HG03442 (cell line): ENCODE data around the gene GGTLC1.
"Not testable (repeated sequence)": the region's sequence is repeated elsewhere in the genome, so short reads cannot be mapped to it uniquely, and the experiment has no call there.

ENCODE experiments used
- ATAC-seq: cut with Tn5 transposase; IDR thresholded peaks from one replicate; pipeline ENCODE4 v1.9.1; 2021; ENCODE audit warnings: mild to moderate bottlenecking, moderate library complexity; ENCODE audit not compliant: unreplicated experiment

GGTLC1 gene

DNA sequence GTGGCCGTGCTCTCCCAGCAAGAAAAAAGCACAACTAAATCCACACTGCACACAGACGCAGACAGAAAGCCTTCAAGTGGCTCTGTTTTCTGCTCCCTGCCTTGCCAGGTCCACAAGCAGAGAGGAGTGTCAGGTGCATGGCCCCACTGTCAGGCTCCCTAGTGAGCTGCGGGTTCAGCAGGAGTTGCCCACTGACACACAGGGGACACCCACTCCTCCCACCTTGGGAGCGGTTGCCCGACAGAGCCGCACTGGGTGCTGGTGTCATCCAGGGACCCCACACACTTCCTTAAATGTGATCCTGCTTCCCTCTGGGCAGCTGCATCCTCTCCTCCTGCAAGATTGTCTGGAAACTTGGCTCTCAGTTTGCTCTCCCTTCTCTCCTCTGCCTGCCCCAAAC lies 6.7 kb upstream of the GGTLC1 start:
- ATAC-seq: not testable (repeated sequence)

- not testable (repeated sequence) for ATAC-seq
Measured at GRCh38 chr20:23994001-23994633, 5.5 kb upstream of the GGTLC1 start.

DNA sequence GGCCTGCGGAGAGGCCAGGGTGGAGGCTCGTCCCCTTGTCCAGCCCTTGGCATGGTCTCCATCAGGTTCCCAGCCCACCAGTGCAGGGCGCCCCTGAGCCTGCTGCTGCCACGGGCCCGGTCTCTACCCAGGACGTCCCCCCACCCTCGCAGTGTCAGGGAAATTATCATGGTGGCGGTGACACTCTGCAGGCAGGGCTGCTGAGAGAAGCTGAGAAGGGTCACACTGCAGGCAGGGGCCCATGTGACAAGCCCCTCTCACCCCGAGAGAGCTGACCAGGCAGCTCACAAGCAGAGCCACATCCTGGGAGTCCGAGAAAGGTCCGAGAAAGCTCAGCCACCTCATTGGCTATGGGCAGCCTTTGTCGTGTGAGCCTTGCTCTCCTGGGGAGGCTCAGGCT lies 4.9 kb upstream of the GGTLC1 start:
- ATAC-seq: not testable (repeated sequence)

DNA sequence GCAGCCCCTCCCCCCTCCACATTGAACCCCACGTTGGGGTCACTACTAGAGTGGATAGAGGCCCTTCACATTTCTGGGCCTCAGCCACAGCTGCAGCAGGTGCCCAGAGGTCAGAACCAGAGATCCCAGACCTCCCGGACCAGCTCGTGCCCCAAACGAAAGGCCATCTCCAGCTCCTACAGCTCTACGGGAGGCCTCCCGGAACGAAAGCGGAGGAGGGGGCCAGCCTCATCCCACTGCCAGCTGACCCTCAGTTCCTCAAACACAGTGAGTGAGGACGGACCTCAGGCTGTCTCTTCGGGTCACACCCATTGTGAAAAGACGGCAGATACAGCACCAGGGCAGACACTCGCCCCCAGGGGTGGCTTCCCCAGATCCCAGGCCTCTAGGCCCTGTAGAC lies 1.7 kb upstream of the GGTLC1 start:
- ATAC-seq: not testable (repeated sequence)

DNA sequence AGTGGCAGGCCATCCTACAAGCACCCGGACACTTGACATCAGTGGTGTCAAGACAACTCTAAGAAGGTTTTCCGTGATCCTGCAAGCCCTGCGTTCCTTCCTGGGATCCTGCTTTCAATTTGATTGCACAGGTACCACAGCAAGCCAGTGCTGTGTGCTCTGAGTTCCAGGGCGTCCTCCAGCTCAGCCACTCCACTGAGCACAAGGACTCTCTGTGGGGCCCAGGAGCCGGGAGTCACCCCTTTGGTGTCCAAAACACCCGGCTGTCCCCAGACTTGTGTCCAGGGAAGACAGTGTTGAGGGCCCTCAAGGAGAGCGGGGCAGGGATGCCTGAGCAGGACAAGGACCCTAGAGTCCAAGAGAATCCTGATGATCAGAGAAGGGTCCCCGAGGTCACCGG lies 387 bp upstream of the GGTLC1 start:
- ATAC-seq: not testable (repeated sequence)

DNA sequence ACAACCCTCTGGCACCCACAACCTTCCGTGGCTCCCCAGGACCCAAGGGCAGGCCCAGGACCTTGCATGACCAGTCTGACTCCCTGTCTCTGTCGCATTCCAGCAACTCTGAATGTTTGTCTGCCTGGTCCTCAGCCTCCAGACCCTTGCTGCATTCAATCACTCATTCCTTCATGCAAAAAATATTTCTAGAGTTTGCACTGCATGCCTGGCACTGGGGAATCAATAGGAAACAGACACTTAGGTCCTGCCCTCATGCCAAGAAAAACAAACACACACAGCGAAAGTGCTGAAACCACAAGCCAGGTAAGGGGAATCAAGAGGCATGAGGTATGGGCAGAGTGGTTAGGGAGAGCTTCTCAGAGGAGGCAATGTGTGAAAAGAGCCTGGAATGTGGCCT lies 1.9 kb downstream of the GGTLC1 start:
- ATAC-seq: not testable (repeated sequence)

DNA sequence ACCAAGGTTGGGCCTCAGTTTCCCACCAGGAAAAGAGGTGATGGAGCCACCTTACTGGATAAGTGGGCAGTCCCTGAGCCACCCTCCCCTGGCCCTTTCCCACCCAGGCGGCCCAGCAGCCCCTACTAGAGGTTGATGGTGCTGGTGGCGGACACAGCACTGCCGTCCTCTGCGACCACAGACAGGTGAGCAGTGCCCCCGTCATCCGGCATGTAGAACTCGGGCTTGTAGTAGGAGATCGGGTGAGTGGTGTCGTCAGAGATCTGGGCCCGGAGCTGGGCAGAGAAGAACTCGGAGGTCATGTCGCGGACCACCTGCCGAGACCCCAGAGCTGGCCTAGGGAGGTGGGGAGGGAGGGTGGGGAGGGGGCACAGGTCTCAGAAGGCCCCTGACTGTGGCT lies 2.3 kb downstream of the GGTLC1 start:
- ATAC-seq: not testable (repeated sequence)

DNA sequence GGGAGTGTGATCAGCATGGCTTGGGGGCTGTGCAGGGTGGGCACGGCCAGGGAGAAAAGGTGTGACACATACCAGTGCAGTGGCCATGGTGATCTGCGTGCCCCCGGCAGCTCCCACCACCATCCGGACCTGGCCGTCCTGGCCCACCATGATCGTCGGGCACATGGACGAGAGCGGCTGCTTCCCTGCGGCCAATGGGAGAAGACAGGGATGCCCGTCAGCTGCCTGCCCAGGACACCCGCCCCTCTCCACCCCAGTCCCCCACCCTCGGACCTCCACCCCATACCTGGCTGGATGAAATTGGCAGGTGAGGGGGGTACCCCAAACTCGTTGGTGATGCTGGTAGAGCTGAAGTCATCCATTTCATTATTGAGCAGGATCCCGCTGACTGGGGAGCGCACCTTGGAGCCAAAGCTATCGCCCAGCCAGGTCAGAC lies 2.8 kb downstream of the GGTLC1 start:
- ATAC-seq: not testable (repeated sequence)

- ATAC-seq: not testable (repeated sequence)
Measured at GRCh38 chr20:23985066-23985789, 3.4 kb downstream of the GGTLC1 start.

DNA sequence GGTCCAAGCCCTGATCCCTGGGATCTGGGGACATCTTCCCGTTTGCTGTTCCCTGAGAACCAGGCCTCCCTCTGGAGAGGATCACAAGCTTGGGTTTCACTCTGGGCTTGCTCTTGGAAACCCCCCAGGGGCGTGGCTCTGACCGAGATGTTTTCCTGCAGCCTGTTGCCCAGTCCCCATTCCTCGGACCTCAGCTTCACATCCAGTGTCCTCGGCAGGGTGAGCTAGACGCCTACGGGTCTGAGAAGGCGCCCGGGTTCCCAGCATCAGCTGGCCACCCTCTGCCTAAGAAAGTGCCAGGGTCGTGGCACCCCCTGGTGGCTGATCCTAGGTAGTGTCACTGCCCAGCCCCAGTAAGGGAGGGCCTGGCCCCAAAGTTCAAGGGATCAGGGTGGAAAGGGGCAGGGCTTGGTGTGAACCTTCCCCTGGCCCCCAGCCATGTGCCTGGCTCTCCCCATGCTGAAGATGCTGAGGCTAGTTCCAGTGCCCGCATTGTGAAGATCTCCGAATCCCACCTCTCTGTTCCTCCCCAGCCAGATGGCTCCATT lies 4.0 kb downstream of the GGTLC1 start:
- not testable (repeated sequence) for ATAC-seq

GRCh38 chr20:23982112-23983018 lies 6.2 kb downstream of the GGTLC1 start:
- ATAC-seq: not testable (repeated sequence)

DNA sequence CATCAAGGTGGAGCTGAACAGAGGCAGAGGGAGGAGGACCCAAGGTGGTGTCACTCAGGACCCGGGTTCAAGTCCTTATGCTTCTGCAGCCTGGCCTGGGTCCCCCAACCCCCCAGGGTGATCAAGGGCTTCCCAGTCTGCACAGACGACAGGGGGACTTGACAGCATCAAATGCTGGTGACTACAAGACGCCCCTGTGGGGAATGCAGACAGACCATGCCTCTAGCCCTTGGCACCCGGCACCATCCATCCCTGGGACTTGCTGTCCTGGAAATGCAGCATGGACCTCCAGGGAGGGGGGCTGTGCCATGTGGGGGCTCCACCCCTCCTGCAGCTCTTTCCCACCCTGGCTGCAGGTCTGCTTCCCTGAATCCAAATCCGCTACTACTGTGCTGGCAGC lies 7.1 kb downstream of the GGTLC1 start:
- not testable (repeated sequence) for ATAC-seq

- ATAC-seq: not testable (repeated sequence)
Measured at GRCh38 chr20:23981014-23981413, 7.6 kb downstream of the GGTLC1 start.

DNA sequence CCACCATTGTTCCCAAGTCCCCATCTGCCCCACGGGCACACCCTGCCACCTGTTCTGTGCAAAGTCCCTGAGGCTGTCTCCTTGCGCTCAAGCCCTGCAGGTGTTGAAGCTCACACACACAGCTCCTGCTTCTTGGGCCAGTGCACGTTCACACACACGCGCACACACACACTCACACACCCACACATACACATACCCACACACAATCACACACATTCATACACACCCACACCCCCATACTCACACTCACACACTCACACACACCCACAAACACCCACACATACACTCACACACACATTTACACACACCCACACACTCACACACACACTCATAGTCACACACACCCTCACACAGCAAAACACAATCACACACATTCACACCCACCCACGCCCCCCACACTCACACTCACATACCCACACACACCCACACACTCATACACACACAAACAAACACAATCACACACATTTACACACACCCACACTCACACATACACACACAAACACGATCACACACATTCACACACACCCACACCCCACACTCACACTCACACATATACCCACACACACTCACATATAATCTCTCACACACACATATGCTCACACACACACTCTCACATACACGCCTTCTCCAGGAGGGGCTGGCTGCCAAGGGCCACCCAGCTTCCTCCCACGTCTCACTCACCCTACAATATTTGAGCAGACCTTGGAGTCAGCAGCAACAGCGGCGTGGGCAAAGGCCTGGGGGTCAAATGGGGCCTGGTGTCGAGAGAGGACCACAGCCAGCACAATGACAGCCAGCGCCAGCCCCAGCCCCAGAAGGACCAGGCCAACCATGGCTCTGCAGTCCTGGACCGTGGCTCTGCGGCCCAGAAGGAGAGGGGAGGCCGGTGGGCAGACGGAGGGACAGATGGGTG lies 8.4 kb downstream of the GGTLC1 start:
- not testable (repeated sequence) for ATAC-seq

DNA sequence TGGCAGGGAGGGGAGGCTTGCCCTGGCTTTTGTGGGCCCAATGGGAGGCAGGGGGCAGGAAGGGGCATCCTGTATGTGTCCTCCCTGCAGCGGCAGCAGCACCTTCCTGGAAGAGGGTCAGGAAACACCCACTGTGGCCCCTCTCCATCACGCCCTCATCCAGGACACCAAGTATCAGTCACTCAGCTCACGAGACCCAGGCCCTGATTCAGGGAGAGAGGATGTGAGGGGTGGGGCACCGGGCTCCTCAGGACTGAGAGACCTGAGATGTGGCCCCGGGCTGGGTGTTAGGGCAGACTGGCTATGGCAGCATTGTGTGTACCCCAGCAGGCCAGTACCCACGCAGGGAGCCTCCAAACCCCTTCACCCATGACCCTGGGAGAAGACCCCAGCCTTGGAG lies 9.2 kb downstream of the GGTLC1 start:
- ATAC-seq: not testable (repeated sequence)

- ATAC-seq: not testable (repeated sequence)
Measured at GRCh38 chr20:23978457-23978856, 10.1 kb downstream of the GGTLC1 start.

- ATAC-seq: no peak
Measured at GRCh38 chr20:23974966-23975365, 13.6 kb downstream of the GGTLC1 start.

GRCh38 chr20:23971310-23971709 lies 17.3 kb downstream of the GGTLC1 start:
- no peak for ATAC-seq

- no peak for ATAC-seq
Measured at GRCh38 chr20:23970049-23970448, 18.5 kb downstream of the GGTLC1 start.

- no peak for ATAC-seq
Measured at GRCh38 chr20:23967616-23967979, 21.0 kb downstream of the GGTLC1 start.
